ENCODE measurements around the gene TEAD4. TPM values are rescaled to one million over a fixed set of nuclear protein-coding genes. Genes with fewer than 3 reads are reported as not detected.

TEAD4 gene
- total and polyA plus RNA-seq, 4 donors = 0.79 to 3.8 (median 2.8) TPM

- Histone ChIP-seq H3K4me3 (ENCODE audit: low read depth in 1 of 3, low read length in 3 of 3) (no peak overlapping the region), H3K4me1 (ENCODE audit: control insufficient read depth in 4 of 4, insufficient read depth in 4 of 4, low read length in 3 of 4) (peaks cover 13 to 73% (median 55%) of the 10 kb centered on the region in 4 donors), H3K9me3 (ENCODE audit: control insufficient read depth in 4 of 4, low read length in 3 of 4) (no peaks in the 10 kb centered on the region), H3K36me3 (ENCODE audit: control insufficient read depth in 4 of 4, insufficient read depth in 3 of 4, low read depth in 1 of 4, low read length in 3 of 4) (no peaks in the 10 kb centered on the region), H3K27ac (ENCODE audit: low read depth in 1 of 2, low read length in 2 of 2) (peak overlapping the region in 1 of 2 donors; percentile 36), H3K9ac (ENCODE audit: low read depth in 1 of 2, low read length in 2 of 2) (no peak overlapping the region), H3K27me3 (ENCODE audit: control insufficient read depth in 4 of 4, insufficient read depth in 4 of 4, low read length in 3 of 4) (no peaks in the 10 kb centered on the region)
- no peak for DNase-seq (ENCODE audit: low spot score)
- TF ChIP-seq YY1 (IDR thresholded peaks at IDR 0.05) (no peak), EGR1 (IDR thresholded peaks at IDR 0.05; ENCODE audit: low read depth in 2 of 2) (no peak), TAF1 (conservative IDR thresholded peaks at IDR 0.05) (no peak), SP1 (IDR thresholded peaks at IDR 0.05) (no peak), MAX (IDR thresholded peaks at IDR 0.05) (no peak), ATF3 (IDR thresholded peaks at IDR 0.05) (no peak), RXRA (IDR thresholded peaks at IDR 0.05) (no peak), ZBTB33 (IDR thresholded peaks at IDR 0.05) (no peak), FOXA2 (IDR thresholded peaks at IDR 0.05) (no peak), HNF4A (conservative IDR thresholded peaks at IDR 0.05) (no peak), RAD21 (IDR thresholded peaks at IDR 0.05) (no peak), FOXA1 (IDR thresholded peaks at IDR 0.05) (no peak)
- TF ChIP-seq, protein P1, sequence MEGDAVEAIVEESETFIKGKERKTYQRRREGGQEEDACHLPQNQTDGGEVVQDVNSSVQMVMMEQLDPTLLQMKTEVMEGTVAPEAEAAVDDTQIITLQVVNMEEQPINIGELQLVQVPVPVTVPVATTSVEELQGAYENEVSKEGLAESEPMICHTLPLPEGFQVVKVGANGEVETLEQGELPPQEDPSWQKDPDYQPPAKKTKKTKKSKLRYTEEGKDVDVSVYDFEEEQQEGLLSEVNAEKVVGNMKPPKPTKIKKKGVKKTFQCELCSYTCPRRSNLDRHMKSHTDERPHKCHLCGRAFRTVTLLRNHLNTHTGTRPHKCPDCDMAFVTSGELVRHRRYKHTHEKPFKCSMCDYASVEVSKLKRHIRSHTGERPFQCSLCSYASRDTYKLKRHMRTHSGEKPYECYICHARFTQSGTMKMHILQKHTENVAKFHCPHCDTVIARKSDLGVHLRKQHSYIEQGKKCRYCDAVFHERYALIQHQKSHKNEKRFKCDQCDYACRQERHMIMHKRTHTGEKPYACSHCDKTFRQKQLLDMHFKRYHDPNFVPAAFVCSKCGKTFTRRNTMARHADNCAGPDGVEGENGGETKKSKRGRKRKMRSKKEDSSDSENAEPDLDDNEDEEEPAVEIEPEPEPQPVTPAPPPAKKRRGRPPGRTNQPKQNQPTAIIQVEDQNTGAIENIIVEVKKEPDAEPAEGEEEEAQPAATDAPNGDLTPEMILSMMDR (IDR thresholded peaks at IDR 0.05; ENCODE audit: low read depth, low read length, missing input control) = no peak
- TF ChIP-seq, protein P2, sequence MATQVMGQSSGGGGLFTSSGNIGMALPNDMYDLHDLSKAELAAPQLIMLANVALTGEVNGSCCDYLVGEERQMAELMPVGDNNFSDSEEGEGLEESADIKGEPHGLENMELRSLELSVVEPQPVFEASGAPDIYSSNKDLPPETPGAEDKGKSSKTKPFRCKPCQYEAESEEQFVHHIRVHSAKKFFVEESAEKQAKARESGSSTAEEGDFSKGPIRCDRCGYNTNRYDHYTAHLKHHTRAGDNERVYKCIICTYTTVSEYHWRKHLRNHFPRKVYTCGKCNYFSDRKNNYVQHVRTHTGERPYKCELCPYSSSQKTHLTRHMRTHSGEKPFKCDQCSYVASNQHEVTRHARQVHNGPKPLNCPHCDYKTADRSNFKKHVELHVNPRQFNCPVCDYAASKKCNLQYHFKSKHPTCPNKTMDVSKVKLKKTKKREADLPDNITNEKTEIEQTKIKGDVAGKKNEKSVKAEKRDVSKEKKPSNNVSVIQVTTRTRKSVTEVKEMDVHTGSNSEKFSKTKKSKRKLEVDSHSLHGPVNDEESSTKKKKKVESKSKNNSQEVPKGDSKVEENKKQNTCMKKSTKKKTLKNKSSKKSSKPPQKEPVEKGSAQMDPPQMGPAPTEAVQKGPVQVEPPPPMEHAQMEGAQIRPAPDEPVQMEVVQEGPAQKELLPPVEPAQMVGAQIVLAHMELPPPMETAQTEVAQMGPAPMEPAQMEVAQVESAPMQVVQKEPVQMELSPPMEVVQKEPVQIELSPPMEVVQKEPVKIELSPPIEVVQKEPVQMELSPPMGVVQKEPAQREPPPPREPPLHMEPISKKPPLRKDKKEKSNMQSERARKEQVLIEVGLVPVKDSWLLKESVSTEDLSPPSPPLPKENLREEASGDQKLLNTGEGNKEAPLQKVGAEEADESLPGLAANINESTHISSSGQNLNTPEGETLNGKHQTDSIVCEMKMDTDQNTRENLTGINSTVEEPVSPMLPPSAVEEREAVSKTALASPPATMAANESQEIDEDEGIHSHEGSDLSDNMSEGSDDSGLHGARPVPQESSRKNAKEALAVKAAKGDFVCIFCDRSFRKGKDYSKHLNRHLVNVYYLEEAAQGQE (IDR thresholded peaks at IDR 0.05) = no peak
- WGBS = 82% methylated on average over 9 of the region's 9 CpGs
Observed at GRCh38 chr12:3081091-3081490, 121.9 kb downstream of the TEAD4 start.

- WGBS = 39% methylated on average over 7 of the region's 7 CpGs
- no peaks in the 10 kb centered on the region for H3K27me3 ChIP-seq (ENCODE audit: control insufficient read depth in 4 of 4, insufficient read depth in 4 of 4, low read length in 3 of 4)
- no peak overlapping the region for H3K4me3 ChIP-seq (ENCODE audit: low read depth in 1 of 3, low read length in 3 of 3)
- no peak for DNase-seq (ENCODE audit: low spot score)
- H3K36me3 ChIP-seq (ENCODE audit: control insufficient read depth in 4 of 4, insufficient read depth in 3 of 4, low read depth in 1 of 4, low read length in 3 of 4) = no peaks in the 10 kb centered on the region
- H3K27ac ChIP-seq (ENCODE audit: low read depth in 1 of 2, low read length in 2 of 2) = peak overlapping the region; percentile 36 to 97
- H3K9me3 ChIP-seq (ENCODE audit: control insufficient read depth in 4 of 4, low read length in 3 of 4) = no peaks in the 10 kb centered on the region
- H3K9ac ChIP-seq (ENCODE audit: low read depth in 1 of 2, low read length in 2 of 2) = no peak overlapping the region
- peaks cover 13 to 74% (median 56%) of the 10 kb centered on the region in 4 donors for H3K4me1 ChIP-seq (ENCODE audit: control insufficient read depth in 4 of 4, insufficient read depth in 4 of 4, low read length in 3 of 4)
- TF ChIP-seq HNF4G (IDR thresholded peaks at IDR 0.05) (no peak), SP1 (IDR thresholded peaks at IDR 0.05) (no peak), FOXA1 (IDR thresholded peaks at IDR 0.05) (no peak), FOXA2 (IDR thresholded peaks at IDR 0.05) (no peak), ATF3 (IDR thresholded peaks at IDR 0.05) (no peak), EGR1 (IDR thresholded peaks at IDR 0.05; ENCODE audit: low read depth in 2 of 2) (no peak), HNF4A (conservative IDR thresholded peaks at IDR 0.05) (peak; percentile 53 to 56), ZBTB33 (IDR thresholded peaks at IDR 0.05) (no peak), TAF1 (conservative IDR thresholded peaks at IDR 0.05) (no peak), RXRA (IDR thresholded peaks at IDR 0.05) (peak; percentile 48 to 61)
Observed at GRCh38 chr12:3081886-3082285, 122.7 kb downstream of the TEAD4 start.

Measured in liver (tissue), 9 donors.